ENCODE results near the gene SPON1. TPM values are rescaled to one million over a fixed set of nuclear protein-coding genes. Genes with fewer than 3 reads are reported as not detected.

The SPON1 gene
- total RNA-seq = 0.19 and 0.85 TPM in 2 replicates

DNA sequence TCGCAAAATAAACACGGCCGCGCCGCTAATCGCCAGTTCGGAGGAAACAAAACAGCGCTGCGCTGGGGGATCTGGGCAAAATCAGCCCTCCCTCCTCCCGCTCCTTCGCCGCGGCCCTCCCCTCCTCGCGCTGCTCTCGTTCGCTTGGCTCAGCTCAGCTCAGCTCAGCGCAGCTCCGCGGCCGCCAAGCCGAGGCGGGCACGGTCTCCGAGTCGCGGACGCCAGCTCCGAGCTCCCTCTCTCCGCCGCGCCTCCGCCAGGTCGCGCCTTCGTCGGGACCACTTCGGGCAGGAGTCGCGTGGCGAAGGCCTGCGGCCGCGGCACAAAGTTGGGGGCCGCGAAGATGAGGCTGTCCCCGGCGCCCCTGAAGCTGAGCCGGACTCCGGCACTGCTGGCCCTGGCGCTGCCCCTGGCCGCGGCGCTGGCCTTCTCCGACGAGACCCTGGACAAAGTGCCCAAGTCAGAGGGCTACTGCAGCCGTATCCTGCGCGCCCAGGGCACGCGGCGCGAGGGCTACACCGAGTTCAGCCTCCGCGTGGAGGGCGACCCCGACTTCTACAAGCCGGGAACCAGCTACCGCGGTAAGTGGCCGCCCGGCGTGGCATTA, at the start of gene SPON1:
TSS of gene SPON1 (plus strand) at position 162 of the 607 bp plus-strand sequence. CDS start at position 344, 182 bp downstream.

